H1 (cell line): ENCODE measurements around the gene FLNA. TPM values are rescaled to one million over a fixed set of nuclear protein-coding genes. Genes with fewer than 3 reads are reported as not detected.

Experiments used
- CTCF ChIA-PET: fragments of 300-600 bp; sonication (Branson Sonifier 250); formaldehyde crosslinking; loops from one replicate; lab custom pipeline; 2021; ENCODE audit not compliant: partially characterized antibody; lab: Charles Lee
- POLR2A ChIA-PET: fragments of 300-600 bp; sonication (Branson Sonifier 250); formaldehyde crosslinking; loops from one replicate; lab custom pipeline; 2021; ENCODE audit warnings: inconsistent platforms; ENCODE audit not compliant: partially characterized antibody; lab: Charles Lee
- DNase-seq, 2 experiments: peaks; one replicate each; pipeline versions ENCODE4 v3.0.0 to v3.0.0-alpha.2; 2010 to 2022; ENCODE audit warnings: low spot score in 2 of 2, low read depth in 1 of 2, mixed read lengths in 1 of 2
- FAIRE-seq: peaks from 2 replicates; lab custom pipeline; 2011; peaks lifted over from hg19 to GRCh38; lab: Jason Lieb, UNC
- H2AFZ ChIP-seq: 2 replicates; pipeline ENCODE4 v1.8.1; 2012; ENCODE audit warnings: low read length, inconsistent platforms
- H2AK5ac ChIP-seq: 2 replicates; pipeline ENCODE4 v1.6.1; 2013; ENCODE audit warnings: low read depth, low read length
- H2BK120ac ChIP-seq: replicated peaks from 2 replicates; pipeline ENCODE3; 2013; ENCODE audit warnings: low read depth, low read length, inconsistent platforms
- H2BK12ac ChIP-seq: 2 replicates; pipeline ENCODE4 v1.6.1; 2013; ENCODE audit warnings: low read depth, low read length
- H2BK15ac ChIP-seq: 2 replicates; pipeline ENCODE4 v1.6.1; 2013; ENCODE audit warnings: low read length
- H2BK20ac ChIP-seq: 2 replicates; pipeline ENCODE4 v1.6.1; 2013; ENCODE audit warnings: low read length
- H2BK5ac ChIP-seq: 2 replicates; pipeline ENCODE4 v1.6.1; 2013; ENCODE audit warnings: low read depth, low read length
- H3K14ac ChIP-seq: 2 replicates; pipeline ENCODE4 v1.6.1; 2013; ENCODE audit warnings: inconsistent platforms; ENCODE audit not compliant: insufficient read length
- H3K18ac ChIP-seq: 2 replicates; pipeline ENCODE4 v1.6.1; 2013; ENCODE audit warnings: low read length; ENCODE audit errors: extremely low read depth
- H3K23ac ChIP-seq: 2 replicates; pipeline ENCODE4 v1.6.1; 2013; ENCODE audit warnings: inconsistent platforms; ENCODE audit not compliant: insufficient read length
- H3K23me2 ChIP-seq: 2 replicates; pipeline ENCODE4 v1.6.1; 2013; ENCODE audit warnings: low read depth, low read length
- H3K27ac ChIP-seq: 2 replicates; pipeline ENCODE4 v1.6.1; 2011; ENCODE audit warnings: low read depth, low read length, inconsistent platforms
- H3K27me3 ChIP-seq, 4 experiments: replicated peaks in 1 of 4; 1 replicate in 1 of 4; 2 replicates in 3 of 4; pipeline versions ENCODE4 v1.6.1 to v1.8.1; 2011 to 2013; ENCODE audit warnings: low read length in 3 of 4, mild to moderate bottlenecking in 3 of 4, inconsistent platforms in 2 of 4, mixed read lengths in 2 of 4, moderate library complexity in 1 of 4; ENCODE audit not compliant: control insufficient read depth in 3 of 4, insufficient read depth in 3 of 4; ENCODE audit errors: extremely low read depth in 1 of 4
- H3K36me3 ChIP-seq, 4 experiments: 2 replicates each; pipeline versions ENCODE4 v1.6.1 to v1.8.1; 2011 to 2013; ENCODE audit warnings: mild to moderate bottlenecking in 4 of 4, low read length in 3 of 4, moderate library complexity in 2 of 4, control low read depth in 1 of 4, inconsistent platforms in 1 of 4; ENCODE audit not compliant: insufficient read depth in 4 of 4, control insufficient read depth in 2 of 4
- H3K4ac ChIP-seq: replicated peaks from 2 replicates; pipeline ENCODE3; 2013; ENCODE audit warnings: low read length, low read depth, mixed read lengths, inconsistent platforms; ENCODE audit not compliant: insufficient read length
- H3K4me1 ChIP-seq, 4 experiments: replicated peaks in 1 of 4; 1 replicate in 1 of 4; 2 replicates in 3 of 4; pipeline versions ENCODE4 v1.6.1 to v1.8.1; 2011 to 2013; ENCODE audit warnings: low read length in 3 of 4, inconsistent platforms in 2 of 4, mixed read lengths in 1 of 4; ENCODE audit not compliant: insufficient read depth in 4 of 4, control insufficient read depth in 3 of 4
- H3K4me2 ChIP-seq, 2 experiments: 2 replicates each; pipeline versions ENCODE4 v1.6.1 to v1.8.1; 2011 to 2013; ENCODE audit warnings: low read depth in 2 of 2, low read length in 2 of 2, control low read depth in 1 of 2, inconsistent platforms in 1 of 2, mild to moderate bottlenecking in 1 of 2; ENCODE audit not compliant: insufficient read depth in 1 of 2
- H3K4me3 ChIP-seq, 4 experiments: fragments of 200-600, 300-600 bp in 1 of 4; sonication (generic), shearing (Covaris generic), sonication (Bioruptor Twin) in 1 of 4; 2 replicates each; pipeline versions ENCODE4 v1.5.1 to v1.8.1; 2011 to 2016; ENCODE audit warnings: low read length in 4 of 4, low read depth in 3 of 4, control low read depth in 2 of 4, inconsistent platforms in 2 of 4, mild to moderate bottlenecking in 2 of 4, mixed read lengths in 1 of 4, moderate library complexity in 1 of 4; ENCODE audit not compliant: insufficient read depth in 2 of 4; ENCODE audit errors: extremely low read depth in 1 of 4
- H3K56ac ChIP-seq: replicated peaks from 2 replicates; pipeline ENCODE3; 2013; ENCODE audit warnings: low read depth, mild to moderate bottlenecking, mixed read lengths, low read length, inconsistent platforms; ENCODE audit not compliant: insufficient read length
- H3K79me1 ChIP-seq: 2 replicates; pipeline ENCODE4 v1.6.1; 2013; ENCODE audit warnings: low read depth, low read length, control low read depth
- H3K79me2 ChIP-seq, 2 experiments: 2 replicates each; pipeline versions ENCODE4 v1.6.1 to v1.8.1; 2012 to 2013; ENCODE audit warnings: low read length in 2 of 2, mild to moderate bottlenecking in 2 of 2, inconsistent platforms in 1 of 2; ENCODE audit not compliant: insufficient read depth in 2 of 2, control insufficient read depth in 1 of 2
- H3K9ac ChIP-seq, 4 experiments: replicated peaks in 1 of 4; 1 replicate in 1 of 4; 2 replicates in 3 of 4; pipeline versions ENCODE4 v1.6.1 to v1.8.1; 2011 to 2013; ENCODE audit warnings: low read depth in 3 of 4, low read length in 3 of 4, control low read depth in 2 of 4, mild to moderate bottlenecking in 2 of 4, moderate library complexity in 2 of 4, inconsistent platforms in 1 of 4; ENCODE audit errors: extremely low read depth in 1 of 4
- H3K9me3 ChIP-seq, 2 experiments: 2 replicates each; pipeline versions ENCODE4 v1.6.1 to v1.8.1; 2012 to 2013; ENCODE audit warnings: mild to moderate bottlenecking in 2 of 2, moderate library complexity in 2 of 2, control low read depth in 1 of 2, inconsistent platforms in 1 of 2, low read depth in 1 of 2, low read length in 1 of 2, mixed read lengths in 1 of 2; ENCODE audit not compliant: insufficient read depth in 2 of 2
- H4K20me1 ChIP-seq, 2 experiments: replicated peaks in 1 of 2; 2 replicates each; pipeline versions ENCODE3 to v1.8.1; 2011 to 2013; ENCODE audit warnings: inconsistent platforms in 2 of 2, low read length in 2 of 2, mild to moderate bottlenecking in 1 of 2; ENCODE audit not compliant: insufficient read depth in 2 of 2, control insufficient read depth in 1 of 2
- H4K5ac ChIP-seq: 2 replicates; pipeline ENCODE4 v1.6.1; 2013; ENCODE audit warnings: low read length, low read depth, mixed read lengths, inconsistent platforms; ENCODE audit not compliant: insufficient read length
- H4K8ac ChIP-seq: 2 replicates; pipeline ENCODE4 v1.8.0; 2013; ENCODE audit warnings: mild to moderate bottlenecking, moderate library complexity, low read length, inconsistent platforms; ENCODE audit not compliant: insufficient read depth; ENCODE audit errors: extremely low read depth
- H4K91ac ChIP-seq: replicated peaks from 2 replicates; pipeline ENCODE3; 2013; ENCODE audit warnings: low read length, mixed read lengths, inconsistent platforms; ENCODE audit not compliant: insufficient read length
- CREB1 ChIP-seq: IDR thresholded peaks from 2 replicates; pipeline ENCODE4 v1.6.1; 2012; ENCODE audit warnings: inconsistent platforms
- EZH2 ChIP-seq: fragments of 200-600 bp; sonication (generic); IDR thresholded peaks from 2 replicates; pipeline ENCODE4 v1.7.1; 2012; ENCODE audit warnings: low read depth, mild to moderate bottlenecking, moderate library complexity, low read length, inconsistent platforms; ENCODE audit not compliant: severe bottlenecking
- FOSL1 ChIP-seq: IDR thresholded peaks from 2 replicates; pipeline ENCODE4 v1.6.1; 2011; ENCODE audit warnings: mild to moderate bottlenecking, low read depth, low read length, moderate library complexity; ENCODE audit not compliant: insufficient read depth
- GABPA ChIP-seq: IDR thresholded peaks from 2 replicates; pipeline ENCODE4 v1.6.1; 2011; ENCODE audit warnings: mild to moderate bottlenecking, low read length, moderate library complexity, borderline replicate concordance; ENCODE audit not compliant: insufficient read depth
- HDAC6 ChIP-seq: IDR thresholded peaks from one replicate; pipeline ENCODE4 v1.7.1; 2012; ENCODE audit warnings: low read depth, mild to moderate bottlenecking, inconsistent platforms, low read length, moderate library complexity
- NANOG ChIP-seq: IDR thresholded peaks from 2 replicates; pipeline ENCODE4 v1.6.1; 2011; ENCODE audit warnings: low read length, low read depth, mild to moderate bottlenecking, inconsistent platforms; ENCODE audit not compliant: insufficient read depth, poor library complexity, severe bottlenecking
- NRF1 ChIP-seq: IDR thresholded peaks from 2 replicates; pipeline ENCODE4 v1.6.1; 2011; ENCODE audit warnings: mild to moderate bottlenecking, low read depth, low read length, improper control_type of control experiment
- RBBP5 ChIP-seq: IDR thresholded peaks from 2 replicates; pipeline ENCODE4 v1.7.1; 2012; ENCODE audit warnings: low read depth, mild to moderate bottlenecking, inconsistent platforms, low read length, moderate library complexity, borderline replicate concordance
- RNF2 ChIP-seq: fragments of 200-900, 300-1000 bp; sonication (generic); IDR thresholded peaks from 2 replicates; pipeline ENCODE4 v1.7.1; 2016; ENCODE audit warnings: borderline replicate concordance, low read depth, mild to moderate bottlenecking, antibody characterized with exemption, low read length; ENCODE audit not compliant: poor library complexity, severe bottlenecking; ENCODE audit errors: missing control alignments
- SAP30 ChIP-seq: fragments of 300-600 bp; sonication (generic); IDR thresholded peaks from 2 replicates; pipeline ENCODE4 v1.7.1; 2012; ENCODE audit warnings: low read length, moderate library complexity, mild to moderate bottlenecking, inconsistent platforms; ENCODE audit not compliant: insufficient read depth, insufficient replicate concordance
- SIRT6 ChIP-seq: IDR thresholded peaks from one replicate; pipeline ENCODE4 v1.7.1; 2012; ENCODE audit warnings: low read length, inconsistent platforms
- SRF ChIP-seq: IDR thresholded peaks from 2 replicates; pipeline ENCODE4 v1.6.1; 2011; ENCODE audit warnings: mild to moderate bottlenecking, low read depth, low read length, moderate library complexity
- SUZ12 ChIP-seq: fragments of 200-600 bp; sonication (generic); IDR thresholded peaks from 2 replicates; pipeline ENCODE4 v1.6.1; 2012; ENCODE audit warnings: mild to moderate bottlenecking, inconsistent platforms, low read length, moderate library complexity, mixed read lengths
- YY1 ChIP-seq: IDR thresholded peaks from 2 replicates; pipeline ENCODE4 v1.6.1; 2011; ENCODE audit warnings: low read depth, mild to moderate bottlenecking, low read length
- WGBS, 2 experiments: shearing (Covaris generic) in 1 of 2; methylation state at CpG; one replicate each; pipeline versions ENCODE4 v1.1.6 to v1.1.7; 2013 to 2015; ENCODE audit warnings: low lambda C conversion rate in 2 of 2, mixed read lengths in 2 of 2, inconsistent platforms in 1 of 2, low coverage in 1 of 2, missing lambda C conversion rate in 1 of 2; ENCODE audit not compliant: insufficient replicate concordance in 2 of 2, insufficient coverage in 1 of 2, insufficient read length in 1 of 2; ENCODE audit errors: extremely low coverage in 1 of 2, missing lambda C conversion rate in 1 of 2; 5-methylcytosine and 5-hydroxymethylcytosine counted together
- polyA plus RNA-seq, 7 experiments: library from polyadenylated mRNA; depleted of rRNA in 3 of 7; stranded (reverse) in 5 of 7; unstranded in 2 of 7; fragments of >200 nt in 5 of 7; fragments of 200-250 nt in 2 of 7; gene quantifications; 1 replicate in 5 of 7; 2 replicates in 1 of 7; 4 replicates in 1 of 7; pipeline versions ENCODE4 v1.2.1 to v1.2.3, GENCODE V29; 2011 to 2013; ENCODE audit warnings: missing spikeins in 2 of 7, mixed read lengths in 2 of 7
- total RNA-seq: library from RNA; stranded (reverse); fragmentation: NEBNext Ultra II Directional; extraction: Animal tissue kit (Norgen Biotek cat#: 25700); gene quantifications from 2 replicates; pipeline ENCODE4 v1.2.1, GENCODE V29; 2021

The FLNA gene
- total and polyA plus RNA-seq, 2 of the 8 experiments (the other 6 are each of a cell fraction or from before 2014, with no cell fraction given) = 315 to 925 TPM

GRCh38 chrX:154325541-154325940, 48.9 kb downstream of the FLNA start:
- Histone ChIP-seq H3K27me3 (no peaks in the 10 kb centered on the region), H3K79me1 (no peaks in the 10 kb centered on the region), H3K56ac (no peak overlapping the region), H2BK12ac (no peak overlapping the region), H3K18ac (no peak overlapping the region), H3K27ac (no peak overlapping the region), H3K23me2 (no peaks in the 10 kb centered on the region), H2AFZ (no peak overlapping the region), H2BK15ac (no peak overlapping the region), H2BK120ac (no peak overlapping the region), H3K9ac (no peak overlapping the region), H4K20me1 (no peaks in the 10 kb centered on the region), H3K79me2 (no peaks in the 10 kb centered on the region), H4K8ac (no peak overlapping the region), H3K4me2 (no peak overlapping the region), H3K4me3 (no peak overlapping the region), H4K5ac (no peak overlapping the region), H4K91ac (no peak overlapping the region), H3K23ac (no peak overlapping the region), H3K9me3 (no peaks in the 10 kb centered on the region), H3K14ac (no peak overlapping the region), H2BK20ac (no peak overlapping the region), H2BK5ac (no peak overlapping the region), H3K4ac (no peak overlapping the region), H3K4me1 (no peaks in the 10 kb centered on the region; a peak in 1 of 7 replicates), H2AK5ac (no peak overlapping the region), H3K36me3 (no peaks in the 10 kb centered on the region)
- ChIA-PET CTCF (interaction anchor here (0.7 to 3.0 kb wide), 2 partner anchors 8 to 11 kb away, joined by 3 to 12 read pairs; no protein-coding TSS in a partner anchor), POLR2A (no interaction called here)
- DNase-seq (no peak), FAIRE-seq (no peak)
- WGBS, 2 experiments = 93% methylated on average over 5 of the region's 8 CpGs; no CpG with 5 or more reads in 1 of the 2 experiments
- no peak for TF ChIP-seq YY1
- no peak for TF ChIP-seq SIRT6
- no peak for TF ChIP-seq SAP30
- no peak for TF ChIP-seq RBBP5
- TF ChIP-seq FOSL1 = no peak
- no peak for TF ChIP-seq NANOG
- no peak for TF ChIP-seq SUZ12
- no peak for TF ChIP-seq SRF
- TF ChIP-seq NRF1 = no peak
- no peak for TF ChIP-seq CREB1
- TF ChIP-seq EZH2 = no peak
- TF ChIP-seq RNF2 = no peak
- no peak for TF ChIP-seq HDAC6
- no peak for TF ChIP-seq GABPA
